ENCODE measurements around the gene PLEK2. TPM values are rescaled to one million over a fixed set of nuclear protein-coding genes. Genes with fewer than 3 reads are reported as not detected.
A peak's percentile ranks its signal among the peaks of the same experiment; 100 is the strongest.
"Not testable (repeated sequence)": the region's sequence is repeated elsewhere in the genome, so short reads cannot be mapped to it uniquely, and the experiment has no call there.

Gene PLEK2
- total RNA-seq, 1 donor from 2014 or later: 0.47 TPM

DNA sequence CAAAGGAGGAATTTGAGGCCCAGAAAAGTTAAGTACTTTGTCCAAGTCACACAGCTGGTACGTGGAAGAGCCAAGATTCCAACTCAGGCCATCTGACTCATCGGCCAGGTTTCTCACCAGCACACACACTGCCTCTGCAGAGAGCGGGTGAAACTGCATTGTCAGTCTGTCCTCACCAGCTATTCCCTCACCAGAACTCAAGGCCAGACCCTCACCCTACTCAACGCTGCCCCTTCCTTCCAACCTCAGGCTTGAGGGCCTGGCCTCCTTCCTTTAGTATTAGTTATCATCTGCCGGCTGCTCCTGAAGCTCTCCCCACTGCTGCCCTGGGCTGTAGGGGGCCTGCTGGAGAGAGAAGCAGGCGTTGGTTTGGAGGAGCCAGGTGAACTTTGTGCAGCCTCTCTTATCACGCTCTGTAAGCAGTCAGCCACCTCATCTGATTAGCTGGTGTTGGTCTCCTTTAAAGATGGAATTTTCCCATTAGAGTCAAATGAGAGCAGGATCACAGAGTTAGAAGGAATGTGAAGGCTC lies 16.6 kb upstream of the PLEK2 start:
- no peak for DNase-seq

DNA sequence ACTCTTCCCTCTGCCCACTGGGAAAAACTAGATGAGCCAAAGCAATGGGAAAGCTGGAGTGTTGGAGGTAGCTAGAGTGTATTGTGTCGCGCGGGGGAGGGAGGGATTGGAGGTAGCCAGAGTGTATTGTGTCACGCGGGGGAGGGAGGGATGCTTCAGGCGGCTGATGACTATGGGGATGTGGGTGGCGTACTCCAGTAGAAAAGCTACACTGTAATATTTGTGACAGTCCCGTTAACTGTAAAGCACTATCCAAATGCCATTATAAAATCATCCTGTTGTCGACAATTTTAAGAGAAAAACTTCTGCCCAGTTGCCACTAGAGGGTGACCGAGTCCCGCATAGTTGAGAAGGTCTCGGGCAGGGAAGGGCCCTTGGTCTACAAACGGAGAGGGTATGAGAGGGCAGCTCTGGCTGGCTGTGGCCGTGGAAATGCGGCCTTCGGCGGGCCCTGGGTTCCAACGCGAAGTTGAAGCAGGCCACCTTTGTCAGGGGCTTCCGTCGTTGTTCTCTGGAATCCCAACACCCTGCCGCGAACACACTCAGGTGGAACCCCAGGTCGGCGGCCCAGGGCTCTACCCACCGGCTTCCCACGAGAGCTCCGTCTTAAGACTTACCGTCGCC lies 15.1 kb upstream of the PLEK2 start:
- peak; percentile 74 for DNase-seq

DNA sequence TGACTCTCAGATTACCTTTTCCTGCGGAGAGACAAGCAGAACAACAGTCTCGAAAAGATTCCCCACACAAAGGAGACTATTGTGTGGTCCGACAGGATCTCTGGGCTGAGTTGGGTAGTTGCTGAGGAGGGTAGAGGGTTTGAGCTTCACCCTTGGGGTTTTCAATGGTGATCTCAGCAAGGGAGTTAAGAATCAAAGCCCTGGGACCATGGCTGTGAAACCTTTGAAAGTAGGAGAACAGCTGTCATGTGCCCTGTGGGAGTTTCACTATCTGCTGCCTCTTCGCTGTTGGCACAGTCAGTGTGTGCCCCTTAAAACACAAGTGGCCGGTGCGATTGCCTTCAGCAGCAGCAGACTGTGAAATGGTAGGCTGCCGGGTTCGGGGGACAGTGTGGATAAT lies 14.2 kb upstream of the PLEK2 start:
- DNase-seq: no peak

DNA sequence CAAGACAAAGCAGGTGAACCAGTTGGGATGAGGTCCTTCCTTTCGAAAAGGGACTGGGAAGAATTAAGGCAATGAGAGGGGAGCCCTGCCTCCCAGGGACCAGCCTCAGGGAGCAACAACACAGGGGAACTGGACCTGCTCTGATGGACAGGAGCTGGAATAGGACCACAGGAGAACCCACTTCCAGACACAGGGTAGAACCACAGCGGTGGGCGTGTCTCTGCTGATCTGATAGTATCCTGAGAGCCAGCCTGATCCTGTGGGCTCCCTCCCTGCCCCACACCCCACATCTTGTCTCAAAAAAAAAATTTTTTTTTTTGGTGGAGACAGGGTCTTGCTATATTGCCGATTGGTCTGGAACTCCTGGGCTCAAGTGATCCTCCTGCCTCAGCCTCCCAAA lies 13.6 kb upstream of the PLEK2 start:
- DNase-seq: no peak

DNA sequence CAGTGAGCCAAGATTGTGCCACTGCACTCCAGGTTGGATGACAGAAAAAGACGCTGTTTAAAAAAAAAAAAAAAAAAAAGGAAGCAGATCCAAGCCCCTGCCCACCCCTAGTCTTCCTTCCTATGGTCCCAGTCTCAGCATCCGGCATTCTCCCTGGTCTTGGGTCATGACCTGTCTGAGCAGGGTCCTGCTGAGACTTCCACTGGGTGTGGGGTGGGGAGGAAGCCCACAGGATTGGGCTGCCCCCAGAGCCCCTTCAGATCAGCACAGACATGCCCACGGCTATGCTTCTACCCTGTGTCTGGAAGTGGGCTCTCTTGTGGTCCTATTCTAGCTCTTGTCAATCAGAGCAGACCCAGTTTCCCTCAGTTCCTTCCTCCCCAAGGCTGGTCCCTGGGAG lies 12.6 kb upstream of the PLEK2 start:
- DNase-seq: no peak

DNA sequence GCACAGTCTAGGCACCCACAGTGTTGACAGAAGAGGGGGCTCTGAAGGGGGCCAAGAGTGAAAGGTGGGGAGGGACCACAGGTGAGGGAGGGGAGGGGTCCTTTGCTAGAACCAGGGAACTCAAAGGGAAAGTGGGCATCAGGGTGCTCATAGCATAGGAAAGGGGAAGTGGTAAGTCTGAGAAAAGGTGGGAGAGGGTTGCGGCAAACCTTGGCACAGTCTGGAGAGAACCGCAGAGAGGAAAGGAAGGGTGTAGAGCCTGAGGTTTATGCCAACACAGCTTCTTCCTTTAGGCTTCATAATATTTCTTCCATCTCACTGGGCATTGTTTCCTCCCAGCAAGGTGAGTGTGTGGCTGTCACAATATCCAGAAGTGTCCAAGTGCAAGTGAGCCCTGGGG lies 11.5 kb upstream of the PLEK2 start:
- no peak for DNase-seq

DNA sequence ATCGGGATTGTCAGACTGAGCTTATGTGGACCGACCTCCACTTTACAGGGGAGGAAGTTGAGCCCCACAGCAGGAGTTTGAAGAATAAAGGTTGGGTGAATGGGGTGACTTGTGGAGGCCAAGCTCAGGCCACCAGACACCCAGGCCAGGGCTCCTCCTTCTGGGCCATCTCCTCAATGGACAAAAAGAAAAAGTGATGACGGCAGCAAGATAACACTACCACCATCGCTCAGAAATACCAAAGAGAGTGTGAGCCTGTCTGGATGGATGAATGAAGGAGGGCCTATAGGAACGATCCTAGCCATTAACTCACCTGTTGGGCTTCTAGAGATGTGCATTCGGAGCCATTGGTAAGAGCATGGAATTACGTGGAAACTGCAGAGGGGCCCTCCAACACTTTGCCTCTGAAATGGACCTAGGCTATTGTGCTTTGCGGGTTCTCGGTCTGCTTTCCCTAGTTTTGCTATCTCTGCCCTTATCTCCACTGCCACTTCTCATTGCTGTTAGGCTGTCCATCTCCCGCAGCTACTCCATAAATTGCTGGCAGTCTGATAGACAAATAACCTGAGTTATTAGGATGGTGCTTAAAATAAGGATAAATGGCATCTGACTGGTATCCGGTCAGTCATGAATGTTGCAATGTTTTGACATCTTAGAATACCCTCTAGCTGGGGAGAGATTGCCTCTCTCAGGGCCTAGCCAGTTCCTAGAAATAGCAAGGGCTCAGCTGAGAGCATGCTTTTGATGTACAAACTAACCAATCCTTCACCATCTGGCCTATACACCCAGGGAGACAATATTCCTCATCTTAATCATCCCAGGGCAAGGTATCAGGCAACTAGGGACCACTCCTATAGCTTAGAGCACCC lies 9.6 kb upstream of the PLEK2 start:
- DNase-seq: no peak

DNA sequence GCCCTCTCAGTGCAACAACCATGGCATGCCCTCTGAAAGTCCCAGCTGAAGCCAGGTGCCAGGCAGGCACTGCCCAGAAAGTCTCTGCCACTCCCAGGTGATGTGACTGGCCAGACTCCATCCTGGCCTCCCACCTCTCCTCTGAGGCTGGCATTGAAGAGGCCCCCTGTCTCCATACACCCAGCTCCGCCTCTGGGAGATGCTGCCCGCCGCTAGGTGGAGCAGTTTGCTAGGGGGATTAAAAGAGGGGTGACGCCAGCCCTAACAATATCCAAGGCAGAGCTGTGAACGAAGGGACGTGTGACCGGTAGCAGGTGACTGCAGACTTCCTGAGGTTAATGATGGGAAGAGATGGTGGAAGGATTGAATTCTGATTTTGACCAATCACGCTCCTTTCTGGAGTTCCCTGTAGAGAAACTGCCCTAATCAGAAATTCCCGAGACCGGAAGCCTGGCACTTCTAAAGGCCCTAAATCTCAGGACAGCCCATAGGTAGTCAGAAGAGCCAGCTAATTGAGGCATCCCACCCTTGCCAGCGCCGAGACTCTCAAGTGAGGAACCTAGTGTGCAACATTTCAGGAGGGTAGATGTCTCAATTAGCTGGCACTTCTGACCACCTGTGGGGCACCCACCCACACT lies 8.3 kb upstream of the PLEK2 start:
- DNase-seq: no peak

DNA sequence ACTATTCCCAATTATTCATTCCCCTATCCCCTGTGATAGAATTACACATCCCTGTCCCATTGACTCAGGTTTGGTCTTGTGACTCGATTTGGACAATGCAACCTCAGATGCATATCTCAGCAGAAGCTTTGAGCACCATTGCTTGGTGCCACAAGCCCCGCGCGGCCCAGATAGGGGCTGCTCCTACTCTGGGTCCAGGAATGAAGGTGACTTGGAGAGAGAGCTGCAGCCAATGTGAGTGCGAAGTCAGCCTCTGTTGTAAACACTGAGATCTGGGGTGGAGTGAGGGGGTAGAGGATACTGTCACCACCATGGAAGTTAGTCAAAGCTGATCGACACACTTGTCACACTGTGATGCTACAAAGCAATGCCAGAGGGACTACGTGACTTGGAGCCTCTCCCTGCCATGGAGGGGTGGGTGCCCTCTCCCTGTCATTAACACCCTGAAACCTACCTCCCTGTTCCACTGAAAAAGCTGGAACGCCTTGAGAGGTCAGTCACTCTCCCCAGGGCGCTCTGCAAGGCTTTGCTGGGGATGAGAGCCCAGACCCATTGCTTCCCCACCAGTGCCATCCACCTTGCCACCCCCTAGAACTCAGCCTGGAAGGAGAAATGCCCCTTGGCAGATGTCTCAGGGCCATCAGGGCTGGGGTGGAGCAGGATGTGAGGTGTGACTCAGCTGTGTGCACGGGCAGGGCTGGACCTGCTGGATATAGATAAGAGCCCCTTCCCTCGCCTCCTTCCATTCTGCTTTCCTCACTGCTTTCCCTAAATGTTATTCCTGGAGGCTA lies 6.6 kb upstream of the PLEK2 start:
- no peak for DNase-seq

DNA sequence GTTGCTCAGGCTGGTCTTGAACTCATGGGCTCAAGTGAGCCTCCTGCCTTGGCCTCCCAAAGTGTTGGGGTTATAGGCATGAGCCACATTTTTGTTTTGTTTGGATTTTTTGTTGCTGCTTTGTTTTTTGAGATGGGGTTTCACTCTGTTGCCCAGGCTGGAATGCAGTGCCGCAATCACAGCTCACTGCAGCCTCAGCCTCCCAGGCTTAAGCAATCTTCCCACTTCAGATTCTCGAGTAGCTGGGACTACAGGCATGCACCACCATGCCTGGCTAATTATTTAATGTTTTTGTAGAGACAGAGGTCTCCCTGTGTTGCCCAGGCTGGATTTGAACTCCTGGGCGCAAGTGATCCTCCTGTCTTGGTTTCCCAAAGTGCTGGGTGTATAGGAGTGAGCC lies 5.7 kb upstream of the PLEK2 start:
- no peak for DNase-seq

DNA sequence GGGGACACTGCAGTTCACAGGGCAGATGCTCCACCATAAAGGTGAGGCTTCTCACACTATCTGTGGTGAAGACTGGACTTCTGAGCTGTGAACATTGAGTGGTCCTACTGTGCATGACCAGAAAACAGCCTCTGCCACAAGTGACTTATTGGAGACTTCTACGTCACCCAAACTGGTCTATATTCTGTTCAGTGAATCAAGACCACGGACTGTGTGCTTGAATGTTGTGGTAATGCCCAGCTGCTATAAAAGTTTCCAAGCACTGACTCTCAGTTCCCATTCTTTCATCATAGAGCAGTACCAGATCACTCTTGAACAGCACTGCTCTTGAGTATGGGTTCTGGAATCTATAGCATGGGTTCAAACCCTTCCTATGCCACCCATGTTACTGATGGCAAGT lies 4.8 kb upstream of the PLEK2 start:
- DNase-seq: no peak

DNA sequence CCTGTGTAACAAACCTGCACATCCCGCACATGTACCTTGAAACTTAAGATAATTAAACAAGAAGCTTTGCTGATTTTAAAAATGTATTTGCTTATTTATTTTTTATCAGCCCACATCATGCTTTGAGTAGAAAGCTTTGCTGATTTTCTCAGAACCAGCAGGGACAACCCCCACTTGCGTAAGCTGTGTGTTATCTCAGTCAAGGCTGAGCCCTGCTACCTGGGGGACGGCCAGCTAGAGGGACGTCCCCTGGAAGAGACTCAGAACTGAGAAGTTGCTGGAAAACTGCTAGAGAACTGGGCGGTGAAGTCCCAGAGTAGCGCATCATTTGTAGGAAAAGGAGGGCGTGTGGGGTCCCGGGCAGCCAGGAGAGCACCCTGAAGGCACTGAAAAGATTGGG lies 4.1 kb upstream of the PLEK2 start:
- DNase-seq: no peak

DNA sequence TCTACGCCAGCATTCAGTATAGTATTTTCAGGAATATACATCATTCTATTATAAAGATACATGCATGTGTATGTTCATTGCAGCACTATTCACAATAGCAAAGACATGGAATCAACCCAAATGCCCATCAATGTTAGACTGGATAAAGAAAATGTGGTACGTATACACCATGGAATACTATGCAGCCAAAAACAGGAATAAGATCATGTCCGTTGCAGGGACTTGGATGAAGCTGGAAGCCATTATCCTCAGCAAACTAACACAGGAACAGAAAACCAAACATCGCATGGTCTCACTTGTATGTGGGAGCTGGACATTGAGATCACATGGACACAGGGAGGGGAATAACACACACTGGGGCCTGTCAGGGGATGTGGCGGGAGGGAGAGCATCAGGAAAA lies 3.6 kb upstream of the PLEK2 start:
- DNase-seq: not testable (repeated sequence)

DNA sequence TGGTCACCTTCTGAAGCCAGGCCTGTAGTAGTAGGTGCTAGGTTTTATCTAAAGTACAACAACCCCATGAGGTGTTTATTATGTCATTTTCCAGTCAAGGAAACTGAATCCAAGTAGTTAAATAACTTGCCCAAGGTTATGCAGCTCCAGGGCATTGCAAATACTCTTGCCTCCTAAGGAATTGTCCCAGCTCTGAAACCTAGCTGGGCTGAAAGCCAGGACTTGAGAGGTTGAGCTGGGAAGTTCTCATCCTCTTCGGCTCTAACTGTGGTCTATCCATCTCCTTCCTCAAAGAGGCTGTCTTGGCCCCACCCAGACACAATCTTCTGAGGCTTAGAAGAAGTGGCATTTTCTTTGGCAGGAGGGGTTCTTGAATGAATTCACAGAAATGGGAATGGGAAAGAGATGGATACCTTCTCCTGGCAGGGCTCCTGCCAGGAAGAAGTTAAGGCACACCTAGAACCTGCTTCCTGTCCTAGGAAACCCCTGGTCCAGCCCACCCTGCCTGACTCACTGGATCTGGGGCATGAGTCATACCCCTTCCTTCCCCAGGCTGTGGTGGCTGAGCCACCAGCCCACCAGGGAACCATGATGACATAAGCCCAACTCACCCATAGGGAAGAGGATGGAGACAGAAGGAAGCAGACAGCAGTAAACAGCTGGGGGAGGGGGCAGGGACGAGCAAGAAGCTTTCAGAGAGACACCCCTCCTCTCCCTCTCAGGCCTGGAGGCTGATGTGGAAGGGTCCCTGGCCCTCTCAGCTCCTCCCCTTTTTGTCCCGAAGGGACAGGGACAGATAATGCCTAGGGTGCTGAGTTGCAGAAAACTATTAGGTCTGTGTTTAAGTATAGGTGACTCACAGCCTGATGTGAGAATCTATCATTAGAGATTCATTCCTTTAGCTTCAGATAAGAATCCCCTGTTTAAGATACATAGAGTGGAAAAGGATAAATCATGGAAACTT lies 2.1 kb upstream of the PLEK2 start:
- no peak for DNase-seq

DNA sequence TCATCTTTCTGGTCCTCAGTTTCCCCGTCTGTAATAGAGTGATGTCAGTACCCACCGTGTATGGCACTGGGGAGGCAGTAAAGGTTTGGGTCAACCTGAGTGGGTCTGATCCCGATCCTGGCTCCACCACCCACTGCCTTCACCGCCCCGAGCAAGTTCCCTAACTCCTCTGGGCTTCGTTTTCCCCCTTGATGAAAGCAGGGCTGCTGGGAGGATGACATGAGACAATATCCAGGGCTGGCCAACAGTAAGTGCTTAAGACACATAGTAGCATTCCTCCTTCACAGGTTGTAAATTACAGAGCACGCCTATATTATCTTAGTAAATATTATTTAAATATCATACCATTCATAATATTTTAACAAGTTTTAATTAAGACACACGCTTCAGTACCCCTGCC lies 595 bp downstream of the PLEK2 start:
- DNase-seq: no peak

DNA sequence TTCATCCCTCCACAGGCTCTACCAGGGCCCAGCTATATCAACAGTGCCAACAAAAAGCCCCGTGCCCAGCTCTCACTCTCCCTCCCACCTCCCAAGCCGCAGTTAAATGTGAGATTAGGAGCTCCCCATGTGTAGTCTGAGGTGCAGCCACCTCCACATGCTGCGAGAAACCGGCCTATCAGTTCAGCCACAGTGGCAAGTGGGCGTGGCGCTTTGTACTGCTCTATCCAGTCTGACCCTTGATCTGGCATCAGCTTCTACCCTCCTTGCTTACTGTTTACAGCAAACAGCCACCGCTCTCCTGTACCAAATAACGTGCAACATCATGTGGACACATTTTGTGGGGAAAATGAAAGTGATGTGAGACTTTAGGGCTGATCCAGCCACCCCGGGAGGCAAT lies 1.7 kb downstream of the PLEK2 start:
- DNase-seq: no peak

DNA sequence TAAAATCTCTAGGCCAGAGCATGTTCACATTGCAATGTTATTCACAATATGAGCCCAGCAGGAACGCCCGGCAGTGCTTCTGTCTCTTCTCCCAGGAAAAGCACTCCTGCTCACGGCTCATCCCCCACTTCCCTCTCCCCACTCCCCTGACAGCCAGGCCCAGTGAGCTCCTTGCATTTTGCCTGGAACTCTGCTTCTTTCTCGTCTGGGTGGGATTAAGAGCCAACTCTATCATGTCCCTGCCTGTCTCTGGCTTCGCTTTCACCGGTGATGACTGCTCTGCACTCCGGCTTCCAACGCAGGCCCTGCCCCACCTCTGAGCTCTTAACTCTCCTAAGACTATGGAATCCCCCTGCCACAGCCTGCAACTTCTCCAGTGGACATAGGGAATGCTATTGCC lies 2.5 kb downstream of the PLEK2 start:
- no peak for DNase-seq

DNA sequence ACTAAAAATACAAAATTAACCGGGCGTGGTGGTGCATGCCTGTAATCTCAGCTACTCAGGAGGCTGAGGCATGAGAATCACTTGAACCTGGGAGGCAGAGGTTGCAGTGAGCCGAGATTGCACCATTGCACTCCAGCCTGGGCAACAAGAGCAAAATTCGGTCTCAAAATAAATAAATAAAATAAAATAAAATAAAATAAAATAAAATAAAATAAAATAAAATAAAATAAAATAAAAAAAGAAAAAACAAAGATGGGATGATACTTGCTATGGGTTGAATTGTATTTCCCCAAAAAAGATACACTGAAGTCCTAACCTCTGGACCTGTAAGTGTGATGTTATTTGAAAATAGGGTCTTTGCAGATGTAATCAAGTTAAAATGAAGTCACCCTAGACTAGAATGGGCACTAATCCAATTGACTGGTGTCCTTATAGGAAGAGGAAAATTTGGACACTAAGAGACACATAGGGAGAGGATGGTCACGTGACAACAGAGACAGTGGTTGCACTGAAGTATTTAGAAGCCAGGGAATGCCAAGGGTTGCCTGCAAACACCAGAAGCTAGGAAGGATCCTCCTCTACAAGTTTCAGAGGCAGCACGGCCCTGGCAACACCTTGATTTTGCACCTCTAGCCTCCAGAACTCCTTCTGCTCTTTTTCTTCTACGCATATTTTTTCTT lies 3.7 kb downstream of the PLEK2 start:
- DNase-seq: not testable (repeated sequence)

DNA sequence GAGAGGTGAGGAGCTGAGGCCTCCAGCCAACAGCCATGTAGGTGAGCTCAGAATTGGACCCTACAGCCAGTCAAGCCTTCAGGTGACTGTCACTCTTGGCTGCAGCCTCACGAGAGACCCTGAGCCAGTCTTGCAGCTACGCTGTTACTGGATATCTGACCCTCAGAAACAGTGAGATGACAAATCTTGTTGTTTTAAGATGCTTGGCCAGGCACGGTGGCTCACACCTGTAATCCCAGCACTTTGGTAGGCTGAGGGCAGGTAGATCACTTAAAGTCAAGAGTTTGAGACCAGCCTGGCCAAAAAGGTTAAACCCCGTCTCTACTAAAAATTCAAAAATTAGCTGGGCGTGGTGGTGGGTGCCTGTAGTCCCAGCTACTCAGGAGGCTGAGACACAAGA lies 6.2 kb downstream of the PLEK2 start:
- DNase-seq: no peak

DNA sequence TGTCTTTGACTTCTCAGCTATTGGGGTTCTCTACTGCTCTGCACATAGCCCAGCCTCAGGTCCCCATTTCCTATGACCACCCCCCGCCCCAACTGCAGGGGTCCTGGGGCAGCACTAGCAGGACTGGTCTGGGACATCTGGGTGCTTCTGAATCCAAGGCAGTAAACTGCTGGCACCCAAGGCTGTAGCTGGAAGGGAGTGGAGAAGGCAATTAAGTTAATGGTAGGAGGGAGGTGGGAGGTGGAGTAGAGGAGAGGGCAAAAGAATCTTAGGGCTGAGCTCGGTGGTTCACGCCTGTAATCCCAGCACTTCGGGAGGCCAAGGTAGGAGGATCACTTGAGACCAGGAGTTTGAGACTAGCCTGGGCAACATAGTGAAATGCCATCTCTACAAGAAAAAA lies 11.5 kb downstream of the PLEK2 start:
- DNase-seq: no peak

DNA sequence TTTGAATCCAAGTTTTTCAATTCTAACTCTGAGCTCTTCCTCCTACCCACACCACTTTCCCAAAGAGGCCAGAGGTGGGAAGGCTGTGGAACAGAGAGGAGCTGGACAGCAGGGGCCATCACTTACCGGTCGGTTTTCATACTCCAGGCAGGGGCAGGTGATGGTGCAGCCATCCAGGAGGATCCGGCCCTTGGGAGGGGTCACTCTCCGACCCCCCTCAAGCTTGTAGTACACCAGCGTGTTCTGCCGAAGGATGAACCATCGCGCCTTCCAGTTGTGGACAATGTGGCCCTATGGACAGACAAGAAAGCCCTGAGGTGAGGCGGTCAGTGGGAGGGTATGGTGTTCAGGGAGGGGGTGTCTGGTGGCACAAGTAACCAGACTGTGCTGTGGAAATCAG lies 14.4 kb downstream of the PLEK2 start:
- DNase-seq: no peak

Measured in occipital lobe (tissue), 2 donors.